Endothelial cell of umbilical vein (primary cell): Measurements from ENCODE around the gene ATP6V1G1. TPM values are rescaled to one million over a fixed set of nuclear protein-coding genes. Genes with fewer than 3 reads are reported as not detected.

Source experiments
- BruUV-seq: library from RNA; stranded (reverse); fragments of 400-500 nt; replicated peaks from 2 replicates; lab custom pipeline; 2021; lab: Mats Ljungman, UMichigan
- CTCF ChIA-PET: fragments of 300-600, 350-600 bp; sonication (Branson Sonifier 250); formaldehyde crosslinking; loops from one replicate; lab custom pipeline; 2021; ENCODE audit warnings: antibody characterized with exemption, inconsistent platforms; lab: Charles Lee
- POLR2A ChIA-PET: fragments of 300-600, 350-600 bp; sonication (Branson Sonifier 250); formaldehyde crosslinking; loops from one replicate; lab custom pipeline; 2021; ENCODE audit warnings: antibody characterized with exemption, inconsistent platforms; lab: Charles Lee
- DNase-seq: peaks from one replicate; pipeline ENCODE4 v3.0.0-alpha.2; 2011; ENCODE audit warnings: low read depth, low spot score
- FAIRE-seq: peaks from 2 replicates; lab custom pipeline; 2011; peaks lifted over from hg19 to GRCh38; lab: Jason Lieb, UNC
- H2AFZ ChIP-seq: 2 replicates; pipeline ENCODE4 v1.6.0; 2012; ENCODE audit warnings: low read depth, low read length, control low read depth, inconsistent platforms
- H3K27ac ChIP-seq: 2 replicates; pipeline ENCODE4 v1.5.1; 2011; ENCODE audit warnings: low read depth, mild to moderate bottlenecking, control low read depth, low read length, moderate library complexity; ENCODE audit not compliant: insufficient read depth
- H3K27me3 ChIP-seq, 2 experiments: 2 replicates each; pipeline versions ENCODE4 v1.6.0 to v1.6.1; 2011; ENCODE audit warnings: low read length in 2 of 2, mixed read lengths in 1 of 2; ENCODE audit not compliant: control insufficient read depth in 2 of 2, insufficient read depth in 2 of 2
- H3K36me3 ChIP-seq, 2 experiments: 2 replicates in 1 of 2; 3 replicates in 1 of 2; pipeline ENCODE4 v1.5.1; 2011; ENCODE audit warnings: low read length in 2 of 2, mild to moderate bottlenecking in 1 of 2, moderate library complexity in 1 of 2; ENCODE audit not compliant: control insufficient read depth in 2 of 2, insufficient read depth in 2 of 2; ENCODE audit errors: extremely low read depth in 1 of 2
- H3K4me1 ChIP-seq: 3 replicates; pipeline ENCODE4 v1.5.1; 2011; ENCODE audit warnings: mild to moderate bottlenecking, low read length; ENCODE audit not compliant: control insufficient read depth, insufficient read depth; ENCODE audit errors: extremely low read depth
- H3K4me2 ChIP-seq: 2 replicates; pipeline ENCODE4 v1.6.1; 2011; ENCODE audit warnings: low read length, control low read depth, mixed read lengths; ENCODE audit not compliant: insufficient read depth
- H3K4me3 ChIP-seq, 3 experiments: fragments of 200-600 bp in 1 of 3; sonication (generic), shearing (Covaris generic) in 1 of 3; replicated peaks in 1 of 3; 2 replicates each; pipeline ENCODE4 v1.5.1; 2011 to 2016; ENCODE audit warnings: control low read depth in 3 of 3, low read length in 3 of 3, mild to moderate bottlenecking in 2 of 3, inconsistent platforms in 1 of 3, low read depth in 1 of 3, moderate library complexity in 1 of 3; ENCODE audit not compliant: insufficient read depth in 1 of 3
- H3K79me2 ChIP-seq: 2 replicates; pipeline ENCODE4 v1.6.0; 2012; ENCODE audit warnings: low read length, inconsistent platforms; ENCODE audit not compliant: control insufficient read depth, insufficient read depth
- H3K9ac ChIP-seq: replicated peaks from 2 replicates; pipeline ENCODE3; 2011; ENCODE audit warnings: low read length, control low read depth; ENCODE audit not compliant: insufficient read depth; ENCODE audit errors: extremely low read depth
- H3K9me1 ChIP-seq: replicated peaks from 3 replicates; pipeline ENCODE4 v1.6.0; 2011; ENCODE audit warnings: mild to moderate bottlenecking, low read length; ENCODE audit not compliant: control insufficient read depth, insufficient read depth; ENCODE audit errors: extremely low read depth
- H3K9me3 ChIP-seq: replicated peaks from 2 replicates; pipeline ENCODE4 v1.5.1; 2012; ENCODE audit warnings: low read length, inconsistent platforms; ENCODE audit not compliant: control insufficient read depth, insufficient read depth
- H4K20me1 ChIP-seq: replicated peaks from 2 replicates; pipeline ENCODE3; 2011; ENCODE audit warnings: mild to moderate bottlenecking, low read length; ENCODE audit not compliant: control insufficient read depth, insufficient read depth; ENCODE audit errors: extremely low read depth
- CTCF ChIP-seq, 2 donors: IDR thresholded peaks; 1 replicate in 1 of 2; 2 replicates in 1 of 2; pipeline ENCODE4 v1.5.1; 2011; ENCODE audit warnings: low read length in 2 of 2, mild to moderate bottlenecking in 2 of 2, moderate library complexity in 2 of 2, control low read depth in 1 of 2, inconsistent platforms in 1 of 2, low read depth in 1 of 2; ENCODE audit not compliant: insufficient read depth in 1 of 2; ENCODE audit errors: extremely low read depth in 1 of 2
- EZH2 ChIP-seq: IDR thresholded peaks from 2 replicates; pipeline ENCODE4 v1.6.1; 2012; ENCODE audit warnings: borderline replicate concordance, low read depth, mild to moderate bottlenecking, moderate library complexity, low read length, inconsistent platforms; ENCODE audit not compliant: severe bottlenecking
- FOS ChIP-seq: IDR thresholded peaks from 2 replicates; pipeline ENCODE4 v1.6.1; 2011; ENCODE audit warnings: mild to moderate bottlenecking, low read length, moderate library complexity, borderline replicate concordance; ENCODE audit not compliant: insufficient read depth
- GATA2 ChIP-seq: IDR thresholded peaks from 2 replicates; pipeline ENCODE4 v1.7.0; 2011; ENCODE audit warnings: low read depth, mild to moderate bottlenecking, moderate library complexity, mixed read lengths, low read length; ENCODE audit not compliant: insufficient read length, insufficient read depth
- JUN ChIP-seq: IDR thresholded peaks from 2 replicates; pipeline ENCODE4 v1.6.1; 2011; ENCODE audit warnings: borderline replicate concordance, low read depth; ENCODE audit not compliant: insufficient read length, insufficient read depth
- MAX ChIP-seq: IDR thresholded peaks from 2 replicates; pipeline ENCODE4 v1.6.1; 2011; ENCODE audit not compliant: insufficient read depth, insufficient read length
- MYC ChIP-seq: IDR thresholded peaks from one replicate; pipeline ENCODE4 v1.6.1; 2011; ENCODE audit warnings: mild to moderate bottlenecking, low read depth, low read length
- POLR2A ChIP-seq: IDR thresholded peaks from 2 replicates; pipeline ENCODE4 v1.6.1; 2012; ENCODE audit warnings: low read depth, mild to moderate bottlenecking, control low read depth, low read length
- POLR2AphosphoS5 ChIP-seq: IDR thresholded peaks from 2 replicates; pipeline ENCODE4 v1.6.1; 2012; ENCODE audit warnings: low read depth, mild to moderate bottlenecking, control low read depth, low read length, moderate library complexity; ENCODE audit not compliant: insufficient read depth
- dilution Hi-C: fragments of 300-500 bp; cut with MboI; formaldehyde crosslinking; loops from one replicate; pipeline ENCODE4 v1.15.0; 2019; ENCODE audit warnings: low sequenced_read_pairs; ENCODE audit not compliant: extremely low pct_ligation_motif_present
- intact Hi-C: fragments of 100-400 bp; cut with micrococcal nuclease; formaldehyde crosslinking; loops from one replicate; pipeline ENCODE4 v1.10.0; 2022
- polyA plus RNA-seq, 4 experiments: library from polyadenylated mRNA; depleted of rRNA in 3 of 4; stranded (reverse) in 3 of 4; unstranded in 1 of 4; fragments of >200 nt; gene quantifications; 2 replicates each; pipeline versions ENCODE4 v1.2.1 to v1.2.3, GENCODE V29; 2011 to 2012; ENCODE audit warnings: missing spikeins in 1 of 4
- total RNA-seq: library from RNA; stranded (reverse); gene quantifications from 2 replicates; pipeline ENCODE4 v1.2.3, GENCODE V29; 2021

ATP6V1G1 gene
- total and polyA plus RNA-seq, 2 donors (not counting 3 experiments of a cell fraction or from before 2014, with no cell fraction given) = 78.9 to 96.9 TPM

DNA sequence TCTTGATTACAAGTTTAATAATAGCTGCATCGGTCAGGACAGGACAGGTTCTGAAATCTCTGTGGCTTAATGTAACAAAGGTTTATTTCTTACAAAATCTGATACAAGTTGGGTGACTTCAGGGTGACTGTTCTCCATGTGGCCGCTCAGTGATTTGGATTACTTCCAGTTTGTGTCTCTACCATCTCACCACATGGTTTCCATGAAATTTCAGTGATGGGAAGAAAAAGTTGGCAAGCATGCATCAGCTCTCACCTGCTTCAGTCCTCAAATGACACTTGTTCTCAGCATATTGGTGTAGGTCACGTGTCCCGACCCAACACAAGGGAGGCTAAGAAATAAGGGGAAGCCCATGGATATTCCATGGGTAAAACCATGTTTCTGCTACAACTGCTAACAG is 15.7 kb downstream of the ATP6V1G1 start:
- H3K4me3 ChIP-seq = no peak overlapping the region
- no peaks in the 10 kb centered on the region for H3K9me1 ChIP-seq
- H3K4me2 ChIP-seq = no peak overlapping the region
- dilution Hi-C loops = no loop called here
- CTCF ChIA-PET = interaction anchor here (1.0 to 4.0 kb wide), 2 partner anchors 11 to 198 kb away, joined by 3 to 17 read pairs; no protein-coding TSS in a partner anchor
- H3K27ac ChIP-seq = no peak overlapping the region
- no peak for FAIRE-seq
- intact Hi-C loops = no loop called here
- no peak for TF ChIP-seq POLR2AphosphoS5
- H2AFZ ChIP-seq = no peak overlapping the region
- POLR2A ChIA-PET = no interaction called here
- H3K4me1 ChIP-seq = peaks cover 6% of the 10 kb centered on the region
- H3K36me3 ChIP-seq = peaks cover 6 to 8% of the 10 kb centered on the region in 2 experiments
- no peak overlapping the region for H3K9ac ChIP-seq
- no peaks in the 10 kb centered on the region for H3K27me3 ChIP-seq
- DNase-seq = no peak
- no peaks in the 10 kb centered on the region for H3K79me2 ChIP-seq
- no peaks in the 10 kb centered on the region for H4K20me1 ChIP-seq
- H3K9me3 ChIP-seq = no peaks in the 10 kb centered on the region
- BruUV-seq = no TSS peak

DNA sequence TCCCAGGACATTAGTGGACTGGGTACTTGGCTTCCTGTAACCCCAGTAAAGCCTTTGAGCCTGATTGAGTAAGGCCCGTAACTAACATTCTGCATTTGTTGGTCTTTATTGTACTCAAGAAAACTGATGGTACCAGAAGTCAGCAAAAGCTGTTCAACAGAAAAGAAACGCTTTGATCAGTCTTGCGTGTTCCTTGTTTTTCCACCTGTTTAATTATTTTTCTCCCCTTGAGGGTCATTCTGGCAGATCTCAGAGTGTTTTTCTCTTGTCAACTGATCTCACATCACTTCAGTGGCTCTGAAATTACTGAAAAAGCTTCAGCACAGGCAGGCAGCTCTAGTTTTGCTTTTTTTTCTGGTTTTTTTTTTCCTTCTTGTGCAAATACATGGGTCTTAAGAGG is 17.4 kb downstream of the ATP6V1G1 start:
- no peaks in the 10 kb centered on the region for H3K79me2 ChIP-seq
- no peaks in the 10 kb centered on the region for H3K9me3 ChIP-seq
- H3K4me1 ChIP-seq = peaks cover 6% of the 10 kb centered on the region
- dilution Hi-C loops = no loop called here
- H3K27ac ChIP-seq = no peak overlapping the region
- H3K4me2 ChIP-seq = no peak overlapping the region
- H3K4me3 ChIP-seq = no peak overlapping the region
- no peaks in the 10 kb centered on the region for H3K9me1 ChIP-seq
- H3K27me3 ChIP-seq = no peaks in the 10 kb centered on the region
- H3K36me3 ChIP-seq = peaks cover 2 to 3% of the 10 kb centered on the region in 2 experiments
- no peaks in the 10 kb centered on the region for H4K20me1 ChIP-seq
- ChIA-PET CTCF (interaction anchor here (1.0 to 4.0 kb wide), 2 partner anchors 13 to 48 kb away, joined by 3 to 17 read pairs; no protein-coding TSS in a partner anchor), POLR2A (no interaction called here)
- intact Hi-C loops = no loop called here
- BruUV-seq = no TSS peak
- no peak overlapping the region for H2AFZ ChIP-seq
- no peak for DNase-seq
- TF ChIP-seq CTCF (IDR thresholded peaks at IDR 0.05; ENCODE audit: extremely low read depth in 1 of 2, insufficient read depth in 1 of 2, low read depth in 1 of 2, low read length in 2 of 2) = no peak
- no peak for TF ChIP-seq MYC
- no peak for TF ChIP-seq JUN
- TF ChIP-seq GATA2 = no peak
- no peak for TF ChIP-seq EZH2
- TF ChIP-seq POLR2A = no peak
- TF ChIP-seq POLR2AphosphoS5 = no peak
- no peak for TF ChIP-seq MAX
- no peak for TF ChIP-seq FOS
- H3K9ac ChIP-seq = no peak overlapping the region
- FAIRE-seq = no peak
